Renal cortical epithelial cell (primary cell): ENCODE measurements around the gene PLA2R1. TPM values are rescaled to one million over a fixed set of nuclear protein-coding genes. Genes with fewer than 3 reads are reported as not detected.

ENCODE experiments used
- DNase-seq: peaks from one replicate; pipeline ENCODE4 v3.0.0-alpha.2; 2011; ENCODE audit warnings: low read depth
- total RNA-seq: library from RNA; depleted of rRNA; stranded (reverse); fragments of >200 nt; gene quantifications from 2 replicates; pipeline ENCODE4 v1.2.3, GENCODE V29; 2014

The PLA2R1 gene
- total RNA-seq, 1 donor from 2014 or later = 17.8 TPM

GRCh38 chr2:160033732-160034392, 28.6 kb downstream of the PLA2R1 start:
- DNase-seq = no peak

- DNase-seq = no peak
Measured at GRCh38 chr2:160029270-160029628, 33.2 kb downstream of the PLA2R1 start.

- DNase-seq = no peak
Measured at GRCh38 chr2:160028431-160029269, 33.8 kb downstream of the PLA2R1 start.

- DNase-seq = no peak
Measured at GRCh38 chr2:160022162-160022561, 40.3 kb downstream of the PLA2R1 start.

- peak; percentile 9 for DNase-seq
Measured at GRCh38 chr2:160019374-160020090, 42.9 kb downstream of the PLA2R1 start.

GRCh38 chr2:160015746-160016145, 46.7 kb downstream of the PLA2R1 start:
- DNase-seq = no peak

- DNase-seq = no peak
Measured at GRCh38 chr2:160014227-160014626, 48.2 kb downstream of the PLA2R1 start.

- DNase-seq = peak; percentile 3
Measured at GRCh38 chr2:160010361-160011145, 51.9 kb downstream of the PLA2R1 start.

- DNase-seq = no peak
Measured at GRCh38 chr2:160007111-160007510, 55.3 kb downstream of the PLA2R1 start.

GRCh38 chr2:160006475-160006874, 55.9 kb downstream of the PLA2R1 start:
- DNase-seq = peak; percentile 61

GRCh38 chr2:160005908-160006307, 56.5 kb downstream of the PLA2R1 start:
- no peak for DNase-seq

- DNase-seq = no peak
Measured at GRCh38 chr2:160005476-160005875, 56.9 kb downstream of the PLA2R1 start.

GRCh38 chr2:159998961-159999360, 63.5 kb downstream of the PLA2R1 start:
- DNase-seq = no peak

- no peak for DNase-seq
Measured at GRCh38 chr2:159998243-159998642, 64.2 kb downstream of the PLA2R1 start.

GRCh38 chr2:159996792-159997546, 65.4 kb downstream of the PLA2R1 start:
- DNase-seq = no peak

GRCh38 chr2:159995038-159995437, 67.4 kb downstream of the PLA2R1 start:
- no peak for DNase-seq

GRCh38 chr2:159989249-159989648, 73.2 kb downstream of the PLA2R1 start:
- no peak for DNase-seq

GRCh38 chr2:159988412-159988970, 73.9 kb downstream of the PLA2R1 start:
- DNase-seq = no peak

- no peak for DNase-seq
Measured at GRCh38 chr2:159987181-159987580, 75.2 kb downstream of the PLA2R1 start.

- no peak for DNase-seq
Measured at GRCh38 chr2:159985656-159986055, 76.8 kb downstream of the PLA2R1 start.

GRCh38 chr2:159984034-159984433, 78.4 kb downstream of the PLA2R1 start:
- DNase-seq = no peak
